Stimulated activated CD8-positive, alpha-beta memory T cell treated with anti-CD3 and anti-CD28 coated beads, Interleukin-12 subunit alpha, Interleukin-12 subunit beta, amount 100 ng/mL, for 24 hours (primary cell): Measurements from ENCODE around the gene REP15.
"Not testable (repeated sequence)": the region's sequence is repeated elsewhere in the genome, so short reads cannot be mapped to it uniquely, and the experiment has no call there.

ENCODE experiments used
- DNase-seq: peaks from one replicate; pipeline ENCODE4 v3.0.0-alpha.2; 2020; ENCODE audit errors: extremely low read depth

REP15 gene

GRCh38 chr12:27696864-27697564, 767 bp downstream of the REP15 start:
- DNase-seq: no peak

GRCh38 chr12:27703720-27704452, 7.6 kb downstream of the REP15 start:
- peak; percentile 23 for DNase-seq

- no peak for DNase-seq
Measured at GRCh38 chr12:27705263-27705662, 9.0 kb downstream of the REP15 start.

GRCh38 chr12:27707216-27707615, 11.0 kb downstream of the REP15 start:
- no peak for DNase-seq

GRCh38 chr12:27709212-27709931, 13.1 kb downstream of the REP15 start:
- DNase-seq: no peak

- DNase-seq: no peak
Measured at GRCh38 chr12:27709932-27710591, 13.8 kb downstream of the REP15 start.

- peak; percentile 77 for DNase-seq
Measured at GRCh38 chr12:27710592-27711316, 14.5 kb downstream of the REP15 start, which contains the start of gene MRPS35. MRPS35 (plus strand) TSS chr12:27710832; CDS start chr12:27710844, 12 bp downstream.

- no peak for DNase-seq
Measured at GRCh38 chr12:27711317-27711682, 15.1 kb downstream of the REP15 start.

- DNase-seq: no peak
Measured at GRCh38 chr12:27711967-27712366, 15.7 kb downstream of the REP15 start.

- DNase-seq: no peak
Measured at GRCh38 chr12:27723212-27723611, 27.0 kb downstream of the REP15 start.

GRCh38 chr12:27730097-27730588, 33.9 kb downstream of the REP15 start:
- no peak for DNase-seq

GRCh38 chr12:27732281-27732680, 36.0 kb downstream of the REP15 start:
- no peak for DNase-seq

GRCh38 chr12:27733052-27733656, 36.9 kb downstream of the REP15 start:
- no peak for DNase-seq

GRCh38 chr12:27733791-27734190, 37.5 kb downstream of the REP15 start:
- DNase-seq: no peak

GRCh38 chr12:27734321-27734720, 38.1 kb downstream of the REP15 start:
- not testable (repeated sequence) for DNase-seq

GRCh38 chr12:27743601-27744000, 47.4 kb downstream of the REP15 start:
- DNase-seq: no peak

GRCh38 chr12:27745734-27746133, 49.5 kb downstream of the REP15 start:
- DNase-seq: not testable (repeated sequence)
